CD4-positive, alpha-beta T cell treated with Interleukin-17A for 4 hours (primary cell): ENCODE data around the gene NTRK3.

Experiments
- DNase-seq: peaks from one replicate; pipeline ENCODE4 v3.0.0-alpha.2; 2020; ENCODE audit warnings: mixed read lengths

The NTRK3 gene

DNA sequence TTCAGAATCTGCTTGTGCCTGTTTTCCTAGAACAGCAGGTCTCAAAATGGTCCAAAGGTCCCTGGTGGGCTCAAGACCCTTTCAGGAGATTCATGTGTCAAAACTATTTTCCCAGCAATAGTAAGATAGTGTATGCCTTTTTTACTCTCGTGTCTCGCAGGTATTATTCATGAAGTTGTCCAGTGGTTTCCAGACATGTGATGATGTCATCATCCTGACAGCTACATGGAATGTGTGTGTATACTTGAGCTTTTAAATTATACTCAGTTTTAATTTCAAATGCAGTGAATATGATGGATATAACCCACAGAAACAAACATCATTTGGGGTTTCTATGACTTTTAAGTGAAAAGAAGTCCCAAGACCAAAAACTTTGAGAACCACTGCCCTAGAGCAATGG is 288.6 kb downstream of the NTRK3 start:
- DNase-seq, result no peak

GRCh38 chr15:87965304-87965703 is 291.2 kb downstream of the NTRK3 start:
- no peak for DNase-seq

DNA sequence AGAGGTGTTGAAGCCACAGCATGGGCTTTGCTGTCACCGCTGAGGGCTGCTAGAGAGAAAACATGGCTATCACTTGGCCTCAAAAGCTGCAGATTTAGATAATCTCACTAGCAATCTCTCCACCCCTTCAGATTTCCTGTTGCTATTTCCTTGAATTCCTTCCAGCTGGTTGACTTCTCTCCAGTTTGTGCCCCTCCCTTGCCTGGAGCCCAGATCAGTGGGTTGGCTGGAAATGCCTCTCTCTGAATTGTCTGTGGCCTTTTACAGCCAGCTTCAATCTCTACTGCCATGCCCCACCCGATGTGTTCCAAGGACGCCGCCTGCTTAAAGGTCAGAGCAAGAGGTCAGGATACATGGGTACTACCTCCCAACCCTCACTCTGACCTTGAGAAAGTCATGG is 294.1 kb downstream of the NTRK3 start:
- no peak for DNase-seq

GRCh38 chr15:87961851-87962420 is 294.6 kb downstream of the NTRK3 start:
- no peak for DNase-seq

DNA sequence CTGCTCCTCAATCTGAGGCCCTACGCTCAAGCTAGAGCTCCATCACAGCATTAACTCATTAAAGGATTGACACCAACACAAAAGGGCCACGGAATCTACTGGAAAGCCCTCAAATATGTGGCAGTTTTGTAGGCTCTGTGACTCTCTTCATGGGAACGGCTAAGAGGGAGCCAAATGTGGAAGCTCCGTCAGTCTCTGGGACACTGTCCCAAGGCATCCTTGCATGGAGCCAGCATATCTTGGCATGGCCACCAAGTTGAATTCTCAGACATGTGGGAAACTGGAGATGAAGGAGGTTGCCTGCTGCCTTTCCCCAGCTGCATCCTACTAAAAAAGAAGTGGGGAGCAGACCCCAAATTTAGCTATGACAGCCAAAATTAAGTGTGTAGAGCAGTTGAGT is 296.9 kb downstream of the NTRK3 start:
- no peak for DNase-seq

GRCh38 chr15:87959080-87959479 is 297.5 kb downstream of the NTRK3 start:
- no peak for DNase-seq

DNA sequence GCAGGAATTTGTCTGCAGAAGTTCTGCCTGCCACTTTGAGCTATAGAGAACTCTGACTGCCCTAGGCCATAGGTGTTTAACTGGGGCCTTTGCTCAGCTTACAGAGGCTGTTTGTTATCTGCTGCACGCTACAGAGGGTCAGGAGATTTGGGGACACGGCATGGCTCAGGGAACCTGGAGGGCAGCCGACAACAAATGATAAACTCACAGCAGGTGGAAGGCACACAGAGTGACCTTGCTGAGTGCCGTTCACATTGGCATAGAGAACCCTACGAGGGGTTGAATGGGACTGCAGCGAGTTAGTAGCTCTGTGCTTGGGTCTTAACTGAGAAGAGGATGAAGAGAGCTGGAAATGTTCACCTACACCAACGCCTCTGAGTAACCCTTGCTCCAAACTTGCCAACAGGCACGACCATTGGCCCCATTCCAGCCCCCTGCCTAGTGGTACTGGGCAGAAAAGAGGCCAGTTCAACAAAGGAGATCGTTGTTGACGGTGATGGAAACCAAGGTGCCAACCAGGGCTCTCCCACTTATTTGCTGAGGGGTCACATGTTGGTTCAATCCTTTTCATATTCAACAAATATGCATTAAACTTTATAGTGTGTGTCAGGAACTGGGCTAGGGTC is 301.1 kb downstream of the NTRK3 start:
- no peak for DNase-seq

- no peak for DNase-seq
Measured at GRCh38 chr15:87954793-87955192, 301.7 kb downstream of the NTRK3 start.

DNA sequence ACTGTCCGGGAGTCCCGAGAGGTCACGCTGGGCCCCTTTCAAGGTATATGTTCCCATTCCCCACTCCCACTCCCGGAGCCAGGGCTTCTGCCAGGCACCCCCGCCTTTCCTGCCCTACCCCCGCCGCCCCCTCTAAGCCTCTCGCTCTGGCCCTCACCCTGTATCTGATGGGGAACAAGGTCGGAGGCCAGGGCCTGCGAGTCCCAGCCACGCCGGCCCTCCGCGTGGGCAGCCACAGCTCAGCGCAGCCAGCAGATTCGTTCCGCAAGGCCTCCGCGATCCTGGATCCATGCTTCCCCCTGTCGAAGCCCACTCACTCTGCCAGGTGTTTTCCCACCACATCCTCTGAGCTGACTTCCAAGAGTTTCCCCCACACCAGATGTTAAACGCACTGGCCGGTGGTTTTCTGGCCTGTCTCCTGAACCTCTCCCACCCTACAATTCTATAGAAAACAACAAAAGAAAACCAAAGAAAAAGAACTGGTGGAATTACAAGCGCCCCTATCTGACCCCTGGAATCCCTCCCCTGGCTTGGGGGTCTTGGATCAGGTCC is 303.7 kb downstream of the NTRK3 start:
- DNase-seq, result no peak

DNA sequence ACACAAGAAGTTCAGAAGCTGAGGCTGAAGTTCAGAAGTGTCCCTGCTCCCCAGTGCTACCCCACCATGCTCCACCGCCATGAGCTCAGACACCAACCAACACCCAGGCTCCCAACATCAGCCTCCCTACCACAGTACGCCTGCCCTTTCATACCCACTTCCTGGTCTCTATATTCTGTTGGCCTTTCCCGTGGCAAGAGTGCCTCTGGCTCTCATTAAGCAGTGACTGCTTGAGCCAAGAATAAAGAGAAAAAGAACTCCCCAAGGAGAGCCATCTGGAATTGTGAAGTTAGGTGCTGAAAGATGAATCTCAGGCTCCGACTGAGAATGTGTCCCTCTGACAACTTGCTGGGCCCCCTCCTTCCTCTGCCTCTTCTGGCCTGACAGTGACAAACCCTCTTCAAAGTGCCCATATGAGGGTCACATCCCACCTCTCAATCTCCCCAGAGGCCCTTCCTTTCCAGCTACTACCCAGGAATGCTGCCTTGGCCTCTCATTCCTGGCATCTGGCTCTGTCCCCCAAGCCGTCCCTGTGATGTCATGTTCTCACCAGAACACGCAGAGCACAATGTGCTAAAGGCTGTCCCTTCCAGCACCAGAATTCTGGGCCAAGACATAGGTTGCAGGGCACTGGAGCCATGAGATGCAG is 306.8 kb downstream of the NTRK3 start:
- no peak for DNase-seq

GRCh38 chr15:87949151-87949574 is 307.4 kb downstream of the NTRK3 start:
- no peak for DNase-seq

DNA sequence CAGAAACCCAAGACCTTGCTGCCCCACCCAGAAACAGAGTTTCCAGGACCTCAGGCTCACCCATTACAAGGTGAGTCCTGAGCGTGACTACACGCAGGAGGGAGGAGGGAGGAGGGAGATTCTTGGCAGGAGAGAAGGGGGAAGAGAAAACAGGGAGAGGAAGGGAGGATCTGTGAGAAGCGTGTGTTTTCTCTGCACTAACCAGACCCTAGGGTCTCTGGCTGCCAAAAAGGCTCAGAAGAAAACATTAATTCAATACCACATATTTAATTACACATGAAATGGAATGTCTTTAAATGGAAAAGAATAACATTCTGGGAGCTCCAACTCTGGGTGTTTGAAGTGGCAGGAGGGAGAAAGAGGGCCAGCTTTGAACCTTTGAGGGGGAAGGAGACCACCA is 309.0 kb downstream of the NTRK3 start:
- DNase-seq, result no peak

DNA sequence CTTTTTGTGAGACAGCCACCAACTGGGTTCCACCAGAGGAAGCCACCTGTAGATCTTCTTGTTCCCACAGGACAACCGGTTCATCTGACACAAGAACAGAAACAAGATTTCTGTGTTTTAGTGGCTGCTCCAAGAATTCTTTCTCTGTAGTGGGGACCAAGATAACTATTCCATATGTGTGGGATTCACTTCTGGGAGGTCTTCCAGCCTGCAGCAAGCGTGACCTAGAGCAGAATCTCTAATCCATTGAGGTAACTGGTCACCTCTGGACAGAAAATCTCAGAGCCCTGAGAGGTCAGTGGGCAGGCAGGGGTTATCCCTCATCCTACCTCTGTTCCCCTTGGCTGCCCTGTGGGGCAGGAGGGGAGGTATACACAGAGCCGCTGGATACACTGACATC is 311.3 kb downstream of the NTRK3 start:
- DNase-seq, result no peak

DNA sequence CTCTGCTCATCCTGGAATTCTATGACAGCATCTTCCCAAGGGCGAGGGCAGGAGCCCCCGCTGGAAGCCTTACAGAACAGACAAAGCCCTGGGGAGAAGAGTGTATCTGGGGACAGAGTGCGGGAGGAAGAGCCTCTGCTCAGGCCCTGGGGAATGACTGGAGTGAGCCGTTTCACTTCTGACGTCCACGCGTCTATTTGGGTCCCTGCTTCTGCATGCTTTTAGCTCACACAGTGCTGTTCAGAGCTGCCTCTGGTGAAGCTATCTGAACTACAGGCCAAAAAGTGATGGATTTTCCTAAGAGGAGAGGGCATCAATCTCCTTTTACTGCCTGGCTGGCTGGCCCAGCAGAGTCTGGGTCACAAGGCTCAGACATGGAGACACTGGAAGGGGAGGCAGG is 311.8 kb downstream of the NTRK3 start:
- DNase-seq, result no peak

GRCh38 chr15:87944050-87944449 is 312.5 kb downstream of the NTRK3 start:
- DNase-seq, result no peak

GRCh38 chr15:87943626-87944025 is 312.9 kb downstream of the NTRK3 start:
- DNase-seq, result no peak

DNA sequence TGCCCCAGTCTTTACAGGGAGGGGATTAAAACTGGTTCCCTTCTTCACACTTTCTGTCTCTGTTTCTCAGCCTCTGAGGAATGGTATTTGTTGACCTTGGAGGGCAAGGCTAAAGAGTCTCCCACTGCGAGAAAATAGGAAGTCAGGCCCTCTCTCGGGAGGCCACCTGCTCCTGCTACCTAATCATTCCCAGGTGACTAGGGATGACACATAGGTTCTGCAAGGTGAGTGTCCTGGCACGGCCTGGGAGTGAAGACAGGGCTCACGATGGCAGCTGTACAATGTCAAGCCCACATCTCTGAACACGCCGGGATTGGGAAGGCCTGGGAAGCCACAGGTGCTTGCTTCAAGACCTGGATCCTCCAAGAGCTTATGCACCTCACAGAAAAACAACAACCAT is 314.2 kb downstream of the NTRK3 start:
- no peak for DNase-seq

GRCh38 chr15:87941606-87942005 is 314.9 kb downstream of the NTRK3 start:
- DNase-seq, result no peak

DNA sequence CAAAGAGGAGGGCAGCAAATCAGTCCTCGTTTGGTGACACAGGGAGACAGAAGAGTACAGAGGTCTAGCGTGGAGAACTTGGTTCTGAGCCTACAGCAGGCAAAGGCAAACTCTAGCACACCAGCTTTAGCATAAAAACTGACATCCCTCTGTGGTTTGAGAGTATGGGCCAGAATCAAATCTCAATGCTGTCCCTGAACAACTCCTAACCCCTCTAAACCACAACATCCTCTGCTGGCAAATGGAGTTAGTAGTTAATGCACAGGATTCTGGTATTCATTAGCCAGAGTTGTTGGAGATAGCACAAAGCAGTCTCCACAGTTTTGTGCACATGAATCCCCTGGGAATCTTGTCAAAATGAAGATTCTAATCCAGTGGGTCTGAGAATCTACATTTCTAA is 315.8 kb downstream of the NTRK3 start:
- DNase-seq, result no peak

DNA sequence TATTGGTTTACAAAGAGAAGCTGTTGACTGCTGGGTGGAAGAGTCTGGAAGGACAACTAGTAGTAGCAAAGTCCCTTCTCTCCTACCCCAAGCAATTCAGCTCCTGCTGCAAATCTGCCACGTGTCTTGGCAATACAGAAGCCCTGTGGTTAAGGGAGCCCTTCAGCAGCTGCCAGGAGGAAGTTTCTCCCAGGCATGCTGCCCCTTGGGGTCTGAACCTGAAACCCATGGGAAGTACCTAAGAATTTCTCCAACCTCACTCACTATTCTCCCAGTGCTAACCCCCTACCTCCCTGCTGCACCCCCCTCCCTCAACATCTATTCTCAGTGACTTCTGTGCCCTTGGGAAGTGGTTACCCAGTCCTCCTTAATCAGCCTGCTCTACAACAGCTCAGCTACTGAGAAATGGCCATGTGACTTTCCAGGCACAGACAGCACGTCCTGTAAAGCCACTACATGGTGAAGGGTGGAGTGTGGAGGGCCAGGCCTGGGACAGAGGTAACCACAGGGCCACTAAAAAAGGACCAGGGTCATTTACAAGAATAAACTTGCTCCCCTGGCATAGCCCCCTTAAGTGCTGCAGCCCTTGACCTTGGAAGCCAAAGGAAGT is 316.6 kb downstream of the NTRK3 start:
- DNase-seq, result no peak

DNA sequence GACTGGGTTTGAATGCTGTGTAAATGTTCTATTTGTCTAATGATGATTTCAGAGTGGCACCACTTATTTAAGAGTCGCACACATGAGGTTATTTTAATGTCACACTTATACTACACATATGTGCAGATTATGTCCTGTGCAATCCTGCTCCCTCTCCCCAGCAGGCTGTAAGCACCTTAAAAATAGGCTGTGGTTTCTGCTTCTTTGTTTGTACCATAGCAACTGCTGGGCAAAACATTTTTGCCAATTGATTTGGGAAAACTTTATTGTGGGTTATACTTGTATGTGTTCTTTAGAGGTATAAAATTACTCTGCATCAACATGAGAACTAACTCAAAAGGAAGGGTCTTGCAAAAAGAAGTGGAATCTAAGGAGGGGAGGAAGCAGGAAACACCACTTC is 318.5 kb downstream of the NTRK3 start:
- no peak for DNase-seq

- no peak for DNase-seq
Measured at GRCh38 chr15:87935583-87935982, 321.0 kb downstream of the NTRK3 start.

DNA sequence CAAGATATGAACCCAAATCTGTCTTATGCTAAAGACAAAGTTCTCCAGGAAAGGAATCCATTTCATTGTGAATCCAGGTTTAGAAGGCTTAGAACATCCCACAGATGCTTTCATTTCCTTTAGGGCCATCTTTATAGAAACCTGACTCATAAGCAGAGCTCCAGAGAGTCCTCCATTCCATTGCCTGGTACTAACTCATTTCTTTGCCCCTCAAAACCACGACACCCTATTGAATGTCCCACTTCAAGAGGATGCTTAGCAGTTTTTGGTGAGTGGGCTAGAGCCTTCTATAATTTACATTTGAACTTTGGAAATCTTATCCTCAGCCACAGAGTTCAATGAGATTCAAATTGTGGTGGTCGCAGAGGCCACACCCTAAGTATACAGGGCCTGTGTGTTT is 325.0 kb downstream of the NTRK3 start:
- DNase-seq, result no peak

- DNase-seq, result no peak
Measured at GRCh38 chr15:87930457-87930856, 326.1 kb downstream of the NTRK3 start.
